GM19035 (cell line): ENCODE measurements around the gene CCDC83.
A peak's percentile ranks its signal among the peaks of the same experiment; 100 is the strongest.
"Not testable (repeated sequence)": the region's sequence is repeated elsewhere in the genome, so short reads cannot be mapped to it uniquely, and the experiment has no call there.

Experiments
- ATAC-seq: cut with Tn5 transposase; IDR thresholded peaks from one replicate; pipeline ENCODE4 v1.9.1; 2021; ENCODE audit not compliant: unreplicated experiment

Gene CCDC83

DNA sequence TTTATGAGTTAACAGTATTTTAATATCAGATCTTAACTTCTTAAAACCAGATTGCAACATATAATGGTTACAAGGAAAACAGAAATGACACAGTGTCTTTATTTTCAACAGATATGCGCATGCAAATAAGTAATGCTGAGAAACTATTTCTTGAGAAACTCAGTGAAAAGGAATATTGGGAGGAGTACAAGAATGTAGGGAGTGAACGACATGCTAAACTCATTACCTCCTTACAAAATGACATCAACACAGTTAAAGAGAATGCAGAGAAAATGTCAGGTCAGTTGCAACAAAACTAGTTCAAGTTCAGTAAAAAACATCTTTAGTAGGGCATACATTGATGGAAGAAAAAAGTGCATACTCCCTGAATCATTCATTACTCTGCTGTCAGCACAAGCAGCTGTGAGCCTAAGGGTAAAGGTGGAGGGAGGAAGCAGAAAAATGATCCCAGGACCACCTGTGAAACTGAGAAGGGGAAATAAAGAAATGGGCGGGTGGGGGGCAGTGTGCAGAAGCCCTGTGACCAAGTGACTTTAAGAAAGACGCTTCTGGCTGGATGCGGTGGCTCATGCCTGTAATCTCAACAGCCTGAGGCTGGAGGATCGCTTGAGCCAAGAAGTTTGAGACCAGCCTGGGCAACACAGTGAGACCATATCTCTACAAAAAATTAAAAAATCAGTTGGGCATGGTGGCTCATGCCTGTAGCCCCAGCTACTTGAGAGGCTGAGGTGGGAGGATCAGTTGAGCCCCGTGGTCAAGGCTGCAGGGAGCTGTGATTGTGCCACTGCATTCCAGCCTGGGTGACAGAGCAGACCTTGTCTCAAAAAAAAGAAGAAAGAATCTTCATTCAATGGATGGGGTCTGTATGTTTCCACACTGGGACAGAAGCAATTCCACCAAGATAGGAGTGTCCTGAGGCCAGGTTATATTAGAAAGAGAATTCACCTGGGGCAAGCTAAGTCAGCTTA lies 31.2 kb downstream of the CCDC83 start:
- no peak for ATAC-seq

DNA sequence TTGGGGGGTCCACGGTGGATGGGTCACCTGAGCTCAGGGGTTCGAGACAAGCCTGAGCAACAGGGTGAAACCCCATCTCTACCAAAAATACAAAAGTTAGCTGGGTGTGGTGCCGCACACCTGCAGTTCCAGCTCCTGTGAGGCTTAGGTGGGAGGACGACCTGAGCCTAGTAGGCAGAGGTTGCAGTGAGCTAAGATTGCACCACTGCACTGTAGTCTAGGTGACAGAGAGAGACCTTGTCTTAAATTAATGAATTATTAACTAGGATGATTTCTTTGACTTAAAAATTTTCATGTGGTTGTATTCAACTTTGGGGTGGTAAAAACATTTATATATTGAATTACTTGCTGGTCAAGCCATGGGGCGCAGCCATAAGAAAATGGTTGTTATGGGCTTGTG lies 33.9 kb downstream of the CCDC83 start:
- ATAC-seq: no peak

DNA sequence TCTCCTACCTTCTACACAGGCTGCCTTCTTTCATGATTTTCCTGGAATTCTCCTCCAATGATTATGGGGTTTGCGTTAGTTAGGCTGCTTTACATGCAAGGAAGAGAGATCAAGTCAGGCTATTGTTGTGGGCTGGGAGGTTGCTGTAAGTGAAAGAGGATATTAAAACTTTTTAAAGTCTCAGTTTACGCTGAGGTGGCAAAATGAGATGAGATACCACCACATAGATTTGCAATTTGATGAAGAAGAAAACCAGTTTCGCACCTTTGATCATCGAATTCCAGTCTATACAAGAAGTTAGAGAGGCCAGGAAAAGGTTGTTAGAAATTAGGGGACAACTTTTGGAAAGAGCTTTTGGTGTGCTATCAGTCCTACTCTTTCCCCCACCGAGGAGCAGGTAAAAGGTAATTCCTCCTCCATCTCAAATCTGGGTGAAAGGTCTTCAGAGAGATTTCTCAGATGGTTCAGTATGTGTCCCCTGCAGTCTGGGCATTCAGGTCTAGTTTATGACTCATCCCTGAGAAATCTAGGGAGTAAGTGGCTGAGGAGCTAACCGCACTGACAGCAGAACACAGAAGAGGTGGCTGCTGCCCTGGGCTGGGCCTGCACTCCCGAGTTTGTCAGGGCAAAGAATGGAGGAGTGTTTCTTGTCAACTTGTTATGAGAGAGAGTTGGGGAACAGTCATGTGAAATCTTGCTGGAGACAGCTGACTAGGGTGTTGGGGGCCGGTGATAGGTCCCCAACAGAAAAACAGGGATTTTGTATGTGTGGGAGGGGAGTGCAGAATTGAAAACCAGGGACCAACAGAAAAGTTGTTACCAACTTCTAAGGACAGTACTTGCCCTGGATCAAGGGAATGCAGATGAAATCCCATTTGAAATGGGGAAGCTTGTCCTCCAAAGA lies 34.7 kb downstream of the CCDC83 start:
- no peak for ATAC-seq

DNA sequence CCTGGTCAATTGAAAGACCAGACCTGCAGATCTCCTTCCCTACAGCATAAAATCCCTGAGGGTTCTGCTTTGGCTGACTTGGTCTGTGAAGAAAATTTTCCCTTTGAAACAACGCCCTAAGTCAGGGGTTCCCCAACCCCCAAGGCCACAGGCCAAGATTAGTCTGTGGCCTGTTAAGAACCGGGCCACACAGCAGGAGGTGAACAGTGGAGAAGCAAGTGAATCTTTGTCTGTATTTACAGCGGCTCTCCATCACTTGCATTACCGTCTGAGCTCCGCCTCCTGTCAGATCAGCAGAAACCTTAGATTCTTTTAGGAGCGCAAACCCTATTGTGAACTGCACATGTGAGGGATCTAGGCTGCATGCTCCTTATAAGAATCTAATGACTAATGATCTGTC lies 38.2 kb downstream of the CCDC83 start:
- no peak for ATAC-seq

DNA sequence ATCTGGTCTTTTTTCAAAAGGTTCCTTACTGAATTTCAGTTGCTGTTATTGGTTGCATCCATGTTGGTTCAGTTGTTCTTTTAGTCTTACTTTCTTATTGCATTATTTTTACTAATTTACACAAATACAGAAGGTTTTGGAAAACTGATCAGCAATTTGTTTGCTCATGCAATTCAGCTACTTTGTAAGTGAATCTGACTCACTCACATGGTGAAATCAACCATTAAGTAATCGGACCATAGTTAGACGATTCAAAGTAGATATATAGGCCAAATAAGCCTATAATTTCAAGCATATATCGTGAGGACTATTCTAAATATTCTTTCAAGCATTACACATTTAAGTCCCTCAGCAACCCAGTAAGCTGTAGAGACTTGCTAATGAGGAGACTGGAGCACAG lies 41.7 kb downstream of the CCDC83 start:
- ATAC-seq: no peak

DNA sequence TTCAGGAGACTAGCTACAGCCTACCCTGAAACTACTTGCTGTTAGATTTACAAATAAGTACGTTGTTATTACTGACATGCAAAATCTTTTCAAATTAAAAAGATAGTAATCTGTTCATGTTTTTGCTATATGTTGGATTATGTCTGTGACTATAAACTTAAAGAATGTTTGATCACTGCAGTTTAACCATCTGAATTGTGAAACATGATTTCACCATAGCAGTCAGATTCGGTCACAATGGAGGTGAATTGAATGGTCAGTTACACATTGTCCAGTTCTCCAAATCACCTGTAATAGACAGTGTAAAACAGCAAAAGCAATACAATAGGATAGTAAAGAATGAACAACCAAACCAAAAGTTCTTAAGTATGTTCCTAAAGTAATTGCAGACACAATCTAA lies 43.3 kb downstream of the CCDC83 start:
- ATAC-seq: no peak

DNA sequence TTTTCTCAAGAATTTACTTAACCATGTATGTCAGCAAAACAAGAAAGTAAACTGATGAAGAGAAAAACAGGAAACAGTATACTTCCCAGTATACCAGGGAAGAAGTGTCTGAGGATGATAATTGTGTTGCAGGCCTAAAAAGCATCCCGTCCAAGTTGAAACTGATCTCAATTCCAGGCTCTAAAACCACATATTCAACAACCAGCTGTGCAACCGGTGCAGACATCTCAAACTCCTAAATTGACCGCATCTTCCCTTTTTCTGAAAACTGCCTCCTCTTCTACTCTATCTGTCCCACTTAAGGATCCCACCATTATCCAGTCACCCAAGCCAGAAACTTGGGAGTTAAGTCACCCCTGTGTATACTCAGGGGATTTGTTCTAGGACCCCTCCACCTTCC lies 47.2 kb downstream of the CCDC83 start:
- ATAC-seq: no peak

DNA sequence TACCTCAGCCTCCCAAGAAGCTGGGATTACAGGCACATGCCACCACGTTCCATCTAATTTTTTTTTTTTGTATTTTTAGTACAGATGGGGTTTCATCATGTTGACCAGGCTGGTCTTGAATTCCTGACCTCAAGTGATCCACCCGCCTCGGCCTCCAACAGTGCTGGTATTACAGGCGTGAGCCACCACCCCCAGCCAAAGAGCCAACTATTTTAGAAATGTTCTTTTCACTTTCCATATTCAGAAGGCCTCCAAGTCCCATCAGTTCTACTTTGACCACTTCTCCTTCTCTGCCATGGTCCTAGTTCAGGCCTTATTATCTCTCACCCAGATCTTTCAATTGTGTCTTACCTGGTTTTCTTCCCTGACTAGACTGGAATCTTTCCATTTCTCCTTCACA lies 48.2 kb downstream of the CCDC83 start:
- ATAC-seq: no peak

DNA sequence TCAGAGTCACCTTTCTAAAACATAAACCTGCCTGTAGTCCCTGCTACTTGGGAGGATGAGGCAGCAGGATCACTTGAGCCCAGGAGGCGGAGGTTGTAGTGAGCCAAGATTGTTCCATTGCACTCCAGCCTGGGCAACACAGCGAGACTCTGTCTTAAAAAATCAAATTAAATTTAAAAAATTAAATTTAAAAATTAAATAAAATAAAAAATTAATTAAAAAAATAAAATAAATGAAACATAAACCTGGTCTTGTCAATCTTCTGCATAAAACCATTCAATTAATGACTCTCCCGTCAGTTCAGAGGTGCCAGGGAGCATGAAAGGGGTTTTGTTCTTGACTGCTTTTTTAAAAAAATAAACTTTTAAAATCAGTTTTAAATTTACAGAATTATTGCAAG lies 48.6 kb downstream of the CCDC83 start:
- no peak for ATAC-seq

DNA sequence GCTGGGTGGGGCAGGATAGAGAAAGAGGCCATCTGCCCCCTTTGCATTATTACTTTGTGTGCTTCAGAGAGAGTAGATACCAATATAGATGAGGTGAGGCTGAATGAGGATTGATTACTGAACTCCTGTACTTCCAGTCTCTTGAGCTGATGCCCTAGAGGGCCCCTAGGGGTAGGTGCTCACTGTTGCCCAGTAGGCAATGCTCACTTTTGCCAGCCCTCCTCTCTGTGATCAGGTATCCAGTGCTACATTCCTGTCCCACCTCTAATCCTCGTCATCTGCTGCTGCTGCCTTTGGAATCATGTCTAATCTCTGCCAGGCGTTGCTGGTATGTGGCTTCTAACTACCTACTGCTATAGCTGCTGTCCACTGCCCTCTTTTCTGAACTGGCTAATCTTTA lies 57.2 kb downstream of the CCDC83 start:
- ATAC-seq: no peak

DNA sequence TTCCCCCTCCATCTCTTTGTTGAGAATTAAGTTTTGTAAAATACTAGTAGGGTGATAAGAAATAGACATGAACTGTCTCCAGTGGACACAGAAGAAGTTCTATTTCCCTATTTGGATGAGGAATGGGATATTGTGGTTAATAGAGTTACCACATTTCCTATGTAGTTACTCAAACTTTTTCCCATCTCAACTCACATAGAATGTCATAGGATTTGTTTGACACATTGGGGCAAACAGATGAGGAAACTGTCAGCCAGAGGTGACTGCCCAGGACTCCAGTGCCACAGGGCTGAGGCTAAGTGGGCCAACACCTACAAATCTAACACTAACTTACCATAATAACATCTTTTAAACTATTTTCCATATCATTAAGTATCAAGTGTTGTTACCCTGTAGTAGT lies 58.3 kb downstream of the CCDC83 start:
- ATAC-seq: no peak

DNA sequence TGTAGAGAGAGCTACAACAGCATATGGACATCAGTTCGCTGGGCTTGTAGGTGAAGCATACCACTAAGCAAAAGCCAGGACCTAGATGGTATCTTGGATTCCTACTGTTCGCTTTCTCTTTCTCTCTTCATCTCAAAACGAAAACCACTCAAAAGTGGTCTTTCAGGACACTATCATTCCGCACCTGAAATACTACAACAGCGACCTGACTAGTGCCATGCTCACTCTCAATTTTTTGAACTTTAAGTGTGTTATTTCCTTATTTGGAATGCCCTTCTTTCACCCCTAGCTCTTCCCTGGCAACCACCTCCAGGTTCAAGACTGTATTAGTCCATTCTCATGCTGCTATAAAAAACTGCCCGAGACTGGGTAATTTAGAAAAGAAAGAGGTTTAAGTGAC lies 59.2 kb downstream of the CCDC83 start:
- no peak for ATAC-seq

DNA sequence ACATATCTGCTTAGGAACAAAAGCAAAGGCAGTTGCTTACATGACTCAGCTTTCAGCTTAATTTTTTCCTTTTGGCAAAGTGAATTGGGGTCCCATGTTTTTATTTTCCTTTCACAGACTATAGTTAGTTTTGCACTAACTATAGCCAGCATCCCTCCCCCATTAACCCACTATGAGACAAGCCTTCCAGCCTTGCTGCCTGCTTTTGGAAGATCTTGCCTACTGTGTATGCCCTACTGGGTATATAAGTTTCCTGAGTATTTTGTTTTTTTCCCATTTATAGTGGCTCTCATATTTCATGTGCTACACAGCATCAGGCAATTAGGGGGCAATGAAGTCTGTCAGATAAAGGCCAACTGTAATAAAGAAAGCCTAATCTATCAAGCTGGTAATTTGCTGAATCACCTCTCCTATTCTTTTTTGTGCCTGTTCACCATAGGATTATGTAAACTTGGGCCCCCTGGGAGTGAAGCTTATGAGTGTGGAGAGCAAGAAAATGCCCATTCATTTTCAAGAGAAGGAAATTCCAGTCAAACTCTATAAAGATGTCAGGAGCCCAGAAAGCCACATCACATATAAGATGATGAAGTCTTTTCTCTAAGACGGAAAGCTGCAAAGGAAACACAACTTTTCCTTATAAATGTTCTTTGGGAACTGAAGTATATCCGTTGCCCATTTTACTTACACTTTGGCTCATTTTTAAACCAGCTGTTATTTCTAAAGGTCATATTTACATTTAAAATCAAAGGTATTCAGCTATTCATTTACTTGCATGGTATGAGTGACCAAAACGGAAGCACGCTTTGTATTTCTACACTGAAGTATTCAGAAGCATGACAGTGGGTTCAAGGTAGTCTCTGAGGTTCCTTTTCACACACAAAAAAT lies 64.0 kb downstream of the CCDC83 start:
- ATAC-seq: no peak

DNA sequence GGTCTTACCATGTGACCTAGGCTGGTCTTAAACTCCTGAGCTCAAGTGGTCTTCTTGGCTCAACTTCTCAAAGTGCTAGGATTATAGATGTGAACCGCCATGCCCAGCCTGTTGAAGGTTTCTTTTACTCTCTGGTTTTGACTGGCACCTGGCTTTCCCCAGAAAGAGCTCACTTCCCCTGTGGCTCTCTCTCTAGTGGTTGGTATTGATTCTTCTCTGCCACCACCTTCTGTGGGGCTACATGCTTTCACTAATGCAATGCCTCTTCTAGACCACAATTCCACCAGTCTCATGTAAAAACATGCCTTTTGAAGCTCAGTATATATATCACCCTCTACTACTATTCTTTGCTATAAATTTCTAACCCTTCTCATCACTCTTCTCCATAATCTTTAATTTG lies 67.2 kb downstream of the CCDC83 start:
- peak; percentile 69 for ATAC-seq

DNA sequence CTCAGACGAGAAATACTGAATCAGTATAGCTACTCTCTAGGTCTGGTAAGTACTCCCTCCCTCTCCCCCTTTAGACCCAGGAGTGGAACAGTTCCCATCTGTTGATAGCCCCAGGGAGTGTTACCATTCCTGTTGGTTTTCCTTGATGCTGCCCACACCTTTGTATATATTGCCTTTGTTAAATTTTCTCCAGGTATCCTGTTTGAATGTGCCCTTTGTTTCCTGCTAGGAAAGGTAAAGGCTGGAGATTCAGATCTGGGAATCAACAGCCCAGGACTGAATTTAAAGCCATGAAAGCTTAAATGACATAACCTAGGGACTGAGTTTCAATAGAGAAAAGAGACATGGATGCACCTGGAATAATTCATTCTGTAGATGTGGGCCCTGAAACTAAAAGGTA lies 68.3 kb downstream of the CCDC83 start:
- no peak for ATAC-seq

DNA sequence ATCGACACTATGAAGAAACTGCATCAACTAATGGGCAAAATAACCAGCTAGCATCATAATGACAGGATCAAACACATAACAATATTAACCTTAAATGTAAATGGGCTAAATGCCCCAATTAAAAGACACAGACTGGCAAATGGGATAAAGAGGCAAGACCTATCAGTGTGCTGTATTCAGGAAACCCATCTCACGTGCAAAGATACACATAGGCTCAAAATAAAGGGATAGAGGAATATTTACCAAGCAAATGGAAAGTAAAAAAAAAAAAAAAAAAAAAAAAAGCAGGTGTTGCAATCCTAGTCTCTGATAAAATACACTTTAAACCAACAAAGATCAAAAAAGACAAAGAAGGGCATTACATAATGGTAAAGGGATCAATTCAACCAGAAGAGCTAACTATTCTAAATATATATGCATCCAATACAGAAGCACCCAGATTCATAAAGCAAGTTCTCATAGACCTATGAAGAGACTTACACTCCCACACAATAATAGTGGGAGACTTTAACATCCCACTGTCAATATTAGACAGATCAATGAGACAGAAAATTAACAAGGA lies 71.6 kb downstream of the CCDC83 start:
- ATAC-seq: not testable (repeated sequence)

DNA sequence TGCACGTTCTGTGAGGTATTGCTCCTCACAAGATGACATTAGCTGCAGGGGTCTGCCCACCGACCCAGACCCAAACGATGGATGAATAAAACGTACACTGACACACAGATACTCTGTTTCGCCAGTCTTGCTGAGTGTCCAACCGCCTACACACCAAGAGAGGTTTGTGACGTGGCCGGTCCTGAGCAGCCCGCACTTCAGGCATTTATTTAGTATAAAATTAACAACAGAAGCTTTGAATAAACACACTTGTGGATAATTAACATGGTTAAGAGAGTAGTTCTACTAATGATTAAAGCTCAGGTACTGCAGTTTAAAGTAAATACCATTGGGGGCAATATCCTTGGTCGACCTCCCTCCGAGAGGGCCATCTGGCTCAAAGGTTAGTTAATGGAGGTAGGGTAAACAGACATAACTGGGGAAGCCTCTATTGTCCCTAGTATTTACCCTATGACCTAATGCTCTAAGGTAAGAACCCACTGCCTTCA lies 75.7 kb downstream of the CCDC83 start:
- ATAC-seq: no peak

DNA sequence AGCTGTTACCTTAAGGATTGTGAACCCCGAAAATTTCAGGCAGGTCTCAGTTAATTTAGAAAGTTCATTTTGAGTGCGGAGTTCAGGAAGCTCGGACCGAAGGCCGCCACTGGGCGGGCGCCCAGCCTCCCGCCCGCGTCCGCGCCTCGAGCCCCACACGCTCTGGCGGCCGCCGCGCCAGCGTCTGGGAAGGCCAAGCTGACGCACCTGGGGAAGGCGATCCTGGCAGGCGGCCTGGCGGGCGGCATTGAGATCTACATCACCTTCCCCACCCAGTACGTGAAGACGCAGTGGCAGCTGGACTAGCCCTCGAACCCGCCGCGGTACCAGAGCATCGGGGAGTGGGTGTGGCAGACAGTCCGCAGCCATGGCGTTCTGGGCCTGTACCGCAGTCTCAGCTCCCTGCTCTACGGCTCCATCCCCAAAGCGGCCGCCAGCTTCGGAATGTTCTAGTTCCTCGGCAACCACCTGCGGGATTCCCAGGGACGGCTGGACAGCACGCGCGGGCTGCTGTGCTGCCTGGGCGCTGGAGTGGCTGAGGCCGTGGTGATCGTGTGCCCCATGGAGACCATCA lies 79.5 kb downstream of the CCDC83 start:
- ATAC-seq: no peak

DNA sequence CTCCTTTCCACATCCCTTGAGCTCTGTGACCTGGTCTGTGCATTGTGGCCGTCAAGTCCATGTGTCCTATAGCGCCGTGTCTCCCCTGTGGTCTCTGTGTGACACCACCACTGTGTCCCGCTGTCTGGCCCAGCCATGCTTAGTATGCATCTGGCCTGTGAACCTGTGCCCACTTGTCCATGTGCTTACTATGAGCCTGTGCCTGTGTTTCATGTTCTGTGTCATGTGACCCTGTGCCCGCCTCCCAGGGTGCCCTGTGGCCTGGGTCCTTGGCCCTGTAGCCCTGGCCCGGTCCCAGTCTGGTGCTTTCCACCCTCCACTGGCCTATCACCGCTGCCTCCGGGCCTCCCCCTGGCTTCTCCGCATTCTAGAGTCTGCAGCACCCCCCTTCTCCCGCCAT lies 80.6 kb downstream of the CCDC83 start:
- ATAC-seq: no peak

DNA sequence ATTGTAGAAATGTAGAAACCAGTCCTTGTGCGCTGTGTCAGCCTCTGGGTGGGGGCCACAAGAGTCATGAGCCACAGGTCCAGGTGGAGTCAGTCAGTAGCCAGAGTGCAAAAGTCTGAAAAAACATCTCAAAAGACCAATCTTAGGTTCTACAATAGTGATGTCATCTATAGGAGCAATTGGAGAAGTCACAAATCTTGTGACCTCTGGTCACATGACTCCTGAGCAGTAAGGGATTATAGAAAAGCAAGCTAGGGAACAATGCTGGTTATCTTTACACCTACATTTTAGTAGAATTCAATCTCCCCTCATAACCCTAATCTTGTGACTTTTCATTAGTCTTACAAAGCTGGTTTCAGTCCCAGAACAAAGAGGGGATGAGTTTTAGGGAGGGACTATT lies 82.7 kb downstream of the CCDC83 start:
- ATAC-seq: no peak
